ENCODE results near the gene CPEB1.
"Not testable (repeated sequence)": the region's sequence is repeated elsewhere in the genome, so short reads cannot be mapped to it uniquely, and the experiment has no call there.

The CPEB1 gene

DNA sequence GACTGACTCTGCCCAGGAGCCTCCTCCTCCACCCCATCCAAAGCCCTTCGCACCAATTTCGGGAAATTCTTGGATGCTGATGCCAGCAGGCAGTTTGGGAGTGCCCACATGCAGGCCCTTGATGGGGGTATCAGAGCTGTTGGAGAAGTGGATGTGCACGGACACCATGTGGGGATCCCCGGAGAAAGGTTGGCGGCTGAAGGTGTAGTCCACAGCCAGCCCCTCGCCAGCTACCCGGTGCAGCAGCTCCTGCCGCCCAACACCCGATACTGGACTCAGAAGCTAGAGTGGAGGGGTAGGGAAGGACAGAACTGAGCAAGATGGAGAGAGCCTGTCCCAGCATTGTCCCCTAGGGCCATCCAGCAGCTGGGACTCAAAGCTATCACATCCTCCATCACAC is 15.5 kb upstream of the CPEB1 start:
- DNase-seq (ENCODE audit: low spot score) = no peak
- Mint-ChIP-seq H3K27ac (no peak overlapping the region), H3K4me1 (ENCODE audit: low read depth) (no peaks in the 10 kb centered on the region), H3K4me3 (no peak overlapping the region), H3K9me3 (no peaks in the 10 kb centered on the region), H3K36me3 (ENCODE audit: low read depth) (no peaks in the 10 kb centered on the region), H3K27me3 (ENCODE audit: low read depth) (no peaks in the 10 kb centered on the region)

DNA sequence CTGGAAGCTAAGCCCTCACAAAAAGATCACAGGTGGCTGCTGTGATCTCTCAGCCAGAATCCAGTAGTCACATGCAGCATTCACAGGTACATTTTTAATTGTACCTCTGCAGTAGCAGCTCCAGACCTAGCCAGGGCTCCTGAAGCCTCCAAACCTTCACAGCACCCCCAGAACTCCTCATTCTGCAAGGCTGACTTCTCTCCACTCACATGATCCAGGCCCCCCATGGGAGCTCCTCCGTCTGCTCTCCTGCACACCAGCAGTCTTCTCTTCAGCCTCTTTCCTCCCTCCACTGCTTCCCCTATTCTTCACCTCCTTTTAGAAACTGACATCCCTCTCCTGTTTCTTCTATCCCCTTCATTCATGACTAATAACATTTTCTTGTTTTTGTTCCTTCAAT is 13.2 kb upstream of the CPEB1 start:
- Mint-ChIP-seq H3K9me3 (no peaks in the 10 kb centered on the region), H3K27ac (no peak overlapping the region), H3K36me3 (ENCODE audit: low read depth) (no peaks in the 10 kb centered on the region), H3K27me3 (ENCODE audit: low read depth) (no peaks in the 10 kb centered on the region), H3K4me3 (no peak overlapping the region), H3K4me1 (ENCODE audit: low read depth) (no peaks in the 10 kb centered on the region)
- no peak for DNase-seq (ENCODE audit: low spot score)

DNA sequence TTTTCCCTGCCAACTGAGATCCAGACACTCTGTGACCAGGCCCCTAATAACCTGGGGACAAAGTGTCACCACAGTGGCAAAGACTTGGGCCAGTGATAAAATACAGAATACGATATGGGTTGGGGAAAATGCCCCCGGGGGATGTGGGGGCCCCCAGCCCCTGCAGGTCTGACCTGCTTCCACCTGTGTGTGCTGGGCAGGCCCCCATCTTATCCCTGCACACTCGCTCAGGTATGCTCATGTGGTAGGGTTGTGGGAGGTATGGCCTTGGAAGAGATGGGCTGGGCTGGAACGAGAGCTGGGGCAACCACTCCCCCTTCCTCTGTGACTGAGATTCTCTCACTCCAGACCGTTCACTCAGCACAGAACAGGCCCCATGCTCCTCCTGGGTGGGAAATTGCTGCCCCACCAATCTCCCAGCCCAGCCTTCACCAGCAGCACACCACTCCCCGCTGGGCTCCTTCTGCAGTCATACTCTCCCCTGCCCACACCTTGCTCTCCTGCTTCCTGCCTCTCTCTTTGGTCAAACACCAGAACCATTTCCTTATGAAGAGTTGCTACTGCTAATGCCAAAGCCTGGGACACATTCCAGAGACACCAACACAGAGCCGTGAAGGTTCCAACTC is 9.6 kb upstream of the CPEB1 start:
- Mint-ChIP-seq H3K27me3 (ENCODE audit: low read depth) (peaks cover 3% of the 10 kb centered on the region), H3K9me3 (no peaks in the 10 kb centered on the region), H3K36me3 (ENCODE audit: low read depth) (no peaks in the 10 kb centered on the region), H3K4me1 (ENCODE audit: low read depth) (no peaks in the 10 kb centered on the region), H3K4me3 (no peak overlapping the region), H3K27ac (no peak overlapping the region)
- DNase-seq (ENCODE audit: low spot score) = no peak

DNA sequence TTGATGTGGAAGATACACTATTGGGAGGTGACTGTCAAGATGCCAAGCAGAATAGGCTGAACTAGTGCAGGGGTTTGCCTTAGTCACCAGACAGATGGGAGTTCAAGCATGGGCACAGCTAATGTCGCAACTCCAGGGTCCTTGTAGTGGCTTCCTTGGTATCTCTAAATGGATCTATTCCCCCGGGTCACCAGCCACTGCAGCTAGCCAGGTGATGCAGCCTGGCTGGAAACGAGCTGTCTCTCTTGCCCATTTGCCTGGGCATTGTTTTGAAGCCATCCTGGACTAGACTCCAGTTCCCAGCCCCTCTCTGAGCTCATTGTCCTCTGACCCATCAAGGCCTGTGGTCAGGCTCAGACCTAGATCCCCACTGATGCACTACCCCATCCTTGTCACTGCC is 8.4 kb upstream of the CPEB1 start:
- no peaks in the 10 kb centered on the region for H3K9me3 Mint-ChIP-seq
- H3K27me3 Mint-ChIP-seq (ENCODE audit: low read depth) = peaks cover 4% of the 10 kb centered on the region
- no peak overlapping the region for H3K27ac Mint-ChIP-seq
- no peak for DNase-seq (ENCODE audit: low spot score)
- H3K4me1 Mint-ChIP-seq (ENCODE audit: low read depth) = no peaks in the 10 kb centered on the region
- no peak overlapping the region for H3K4me3 Mint-ChIP-seq
- no peaks in the 10 kb centered on the region for H3K36me3 Mint-ChIP-seq (ENCODE audit: low read depth)

DNA sequence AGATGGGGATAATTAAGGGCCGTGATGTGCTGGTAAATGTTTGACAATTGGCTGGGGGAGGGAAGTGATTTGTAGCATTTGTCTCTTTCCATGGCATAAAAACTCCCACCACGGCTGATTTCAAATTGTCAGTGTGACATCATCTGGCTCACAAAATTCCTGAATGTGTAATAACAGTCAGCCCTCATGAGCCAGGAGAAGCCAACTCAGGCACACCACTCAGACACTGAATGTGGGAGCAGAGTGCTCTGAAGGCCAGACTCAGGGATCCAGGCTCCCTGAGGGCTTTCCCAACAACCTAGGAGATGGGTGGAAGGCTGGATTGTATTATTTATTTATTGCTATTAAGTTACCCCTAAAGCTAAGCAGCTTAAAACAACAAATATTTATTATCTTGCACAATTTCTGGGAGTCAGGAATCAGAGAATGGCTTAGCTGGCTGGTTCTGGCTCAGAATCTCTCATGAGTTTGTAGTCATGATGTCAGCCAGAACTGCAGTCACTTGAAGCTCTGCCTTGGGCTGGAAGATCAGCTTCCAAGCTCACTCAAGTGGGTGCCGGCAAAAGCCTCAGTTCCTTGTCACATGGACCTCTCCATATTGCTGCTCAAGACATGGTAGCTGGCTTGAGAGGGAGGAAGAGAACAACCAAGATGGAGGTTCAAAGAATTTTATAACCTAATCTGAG is 6.5 kb upstream of the CPEB1 start:
- H3K36me3 Mint-ChIP-seq (ENCODE audit: low read depth) = no peaks in the 10 kb centered on the region
- no peak overlapping the region for H3K4me3 Mint-ChIP-seq
- no peaks in the 10 kb centered on the region for H3K9me3 Mint-ChIP-seq
- H3K27me3 Mint-ChIP-seq (ENCODE audit: low read depth) = peaks cover 22% of the 10 kb centered on the region
- no peaks in the 10 kb centered on the region for H3K4me1 Mint-ChIP-seq (ENCODE audit: low read depth)
- H3K27ac Mint-ChIP-seq = no peak overlapping the region
- no peak for DNase-seq (ENCODE audit: low spot score)

DNA sequence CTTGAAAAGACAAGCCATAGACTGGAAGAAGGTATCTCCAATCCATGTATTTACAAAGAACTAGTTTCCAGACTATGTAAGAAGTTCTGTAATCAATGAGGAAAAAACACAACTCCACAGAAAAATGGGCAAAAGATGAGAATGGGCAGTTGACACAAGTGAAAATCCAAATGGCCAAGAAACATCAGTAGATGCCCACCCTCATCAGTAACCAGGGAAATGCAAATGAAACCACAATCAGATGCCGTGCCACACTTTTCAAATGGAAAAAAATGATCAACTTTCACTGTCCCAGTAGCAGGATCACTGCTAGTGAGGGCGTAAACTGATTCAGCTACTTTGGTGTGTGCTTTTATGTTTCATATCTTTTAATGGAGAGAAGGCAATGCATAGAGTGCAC is 4.5 kb upstream of the CPEB1 start:
- no peak for DNase-seq (ENCODE audit: low spot score)
- H3K36me3 Mint-ChIP-seq (ENCODE audit: low read depth) = no peaks in the 10 kb centered on the region
- peaks cover 30% of the 10 kb centered on the region for H3K27me3 Mint-ChIP-seq (ENCODE audit: low read depth)
- H3K27ac Mint-ChIP-seq = no peak overlapping the region
- no peak overlapping the region for H3K4me3 Mint-ChIP-seq
- no peaks in the 10 kb centered on the region for H3K9me3 Mint-ChIP-seq
- no peaks in the 10 kb centered on the region for H3K4me1 Mint-ChIP-seq (ENCODE audit: low read depth)

DNA sequence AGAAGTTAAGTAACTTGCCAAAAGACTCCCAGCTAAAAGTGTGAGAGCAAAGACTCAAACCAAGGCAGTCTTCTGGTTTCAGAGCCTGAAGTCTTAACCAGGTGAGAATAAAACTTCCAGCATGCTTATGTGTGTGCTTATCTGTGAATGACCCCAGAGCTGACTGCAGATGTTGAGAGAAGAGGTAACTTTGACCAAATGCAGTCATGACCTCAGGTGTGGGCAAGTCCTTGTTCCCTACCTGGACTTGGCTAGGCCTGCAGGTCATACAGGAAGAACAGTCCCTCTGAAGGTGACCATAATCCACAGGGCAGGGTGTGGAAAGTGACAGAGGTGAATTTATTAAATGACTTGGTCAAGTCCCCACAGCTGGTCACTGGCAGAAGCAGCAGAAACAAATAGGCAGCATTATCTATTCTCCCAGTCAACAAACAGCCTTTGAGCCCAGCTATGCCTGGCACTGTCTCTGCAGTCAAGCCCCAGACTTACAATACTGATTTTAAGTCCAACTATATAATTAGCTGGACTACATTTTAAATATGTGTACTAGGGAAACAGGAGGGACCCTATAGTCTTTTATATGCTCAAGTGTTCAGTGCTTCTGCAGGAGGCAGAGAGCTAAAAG is 3.0 kb upstream of the CPEB1 start:
- Mint-ChIP-seq H3K9me3 (no peaks in the 10 kb centered on the region), H3K4me3 (no peak overlapping the region), H3K27ac (no peak overlapping the region), H3K27me3 (ENCODE audit: low read depth) (peaks cover 38% of the 10 kb centered on the region), H3K4me1 (ENCODE audit: low read depth) (peaks cover 2% of the 10 kb centered on the region), H3K36me3 (ENCODE audit: low read depth) (no peaks in the 10 kb centered on the region)
- no peak for DNase-seq (ENCODE audit: low spot score)

DNA sequence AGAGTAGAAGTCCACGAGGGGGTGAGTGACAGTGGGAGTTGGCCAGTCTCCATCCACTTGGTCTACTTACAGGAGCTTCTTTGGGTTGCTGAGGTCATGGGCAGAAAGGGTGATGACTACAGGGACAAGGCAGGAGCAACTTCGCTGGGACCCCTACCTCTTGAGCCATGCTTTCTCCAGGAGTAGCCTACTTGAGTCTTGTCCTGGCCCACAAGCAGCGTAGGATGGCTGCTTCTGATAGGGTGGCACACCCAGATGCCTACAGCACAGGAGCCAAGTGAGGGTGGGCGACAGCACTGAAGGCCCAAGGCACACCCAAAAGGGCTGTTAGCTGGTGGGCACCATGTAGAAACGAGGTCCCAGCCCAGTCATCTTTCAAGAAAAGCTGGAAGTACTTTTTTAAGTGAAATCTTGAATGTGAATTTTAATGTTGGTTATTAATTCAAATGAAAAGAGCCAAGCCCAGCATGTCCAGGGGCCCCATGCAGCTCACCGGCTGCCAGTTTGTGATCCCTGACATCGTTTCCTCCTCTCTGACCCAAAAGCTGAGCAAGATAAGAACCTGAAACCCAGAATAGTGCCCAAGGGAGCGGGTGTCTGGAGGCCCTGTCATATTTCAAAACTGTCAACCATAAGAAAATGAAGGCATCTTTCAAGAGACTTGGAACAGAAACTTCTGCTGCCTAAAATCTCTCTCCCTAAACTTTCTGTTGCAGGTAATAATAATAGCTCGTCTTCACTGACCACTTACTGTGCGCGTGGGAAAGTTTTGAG is 2.2 kb upstream of the CPEB1 start:
- H3K36me3 Mint-ChIP-seq (ENCODE audit: low read depth) = no peaks in the 10 kb centered on the region
- no peaks in the 10 kb centered on the region for H3K9me3 Mint-ChIP-seq
- H3K4me1 Mint-ChIP-seq (ENCODE audit: low read depth) = peaks cover 2% of the 10 kb centered on the region
- H3K4me3 Mint-ChIP-seq = no peak overlapping the region
- DNase-seq (ENCODE audit: low spot score) = no peak
- H3K27ac Mint-ChIP-seq = peak overlapping the region; percentile 0
- peaks cover 44% of the 10 kb centered on the region for H3K27me3 Mint-ChIP-seq (ENCODE audit: low read depth)

DNA sequence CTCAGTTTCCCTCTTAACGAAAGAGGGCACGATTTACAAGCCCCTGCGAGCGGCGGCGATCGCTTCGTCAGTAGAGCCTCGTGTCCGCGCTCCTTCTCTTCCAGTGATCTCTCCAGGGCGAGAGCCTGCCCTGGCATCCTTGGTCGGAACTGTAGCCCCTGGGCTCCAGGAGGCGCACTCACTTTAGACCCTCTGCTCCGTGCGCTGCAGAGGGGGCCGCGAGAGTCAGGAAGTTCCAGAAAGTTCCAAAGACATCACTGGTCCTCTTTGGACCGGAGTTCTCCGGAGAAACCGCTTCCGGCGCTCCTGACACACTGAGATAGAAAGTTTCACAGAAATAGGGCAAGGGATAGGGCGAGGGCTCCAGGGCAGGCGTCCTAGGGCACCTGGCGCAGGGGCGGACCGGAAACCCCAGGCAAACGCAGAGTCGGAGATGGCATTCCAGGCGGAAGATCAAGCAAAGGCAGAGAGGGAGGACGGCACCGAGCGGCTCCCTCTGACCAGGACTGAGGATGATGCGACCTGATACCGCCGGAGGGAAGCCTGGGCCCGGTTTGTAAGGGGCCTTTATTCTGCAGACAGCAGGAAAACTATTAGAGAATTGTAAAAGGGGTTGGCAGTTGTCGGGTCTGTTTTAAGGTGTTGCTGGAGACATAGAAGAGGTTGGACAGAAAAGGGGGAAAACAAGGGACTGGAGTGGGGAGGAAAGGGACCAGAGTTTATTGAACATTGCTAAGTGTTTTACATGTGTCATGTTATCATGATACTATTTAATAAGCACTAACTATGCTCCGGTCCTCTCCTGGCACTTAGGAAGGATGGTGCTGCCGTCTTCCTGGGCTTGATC is 1.3 kb upstream of the CPEB1 start:
- no peak for DNase-seq (ENCODE audit: low spot score)
- Mint-ChIP-seq H3K9me3 (no peaks in the 10 kb centered on the region), H3K27me3 (ENCODE audit: low read depth) (peaks cover 52% of the 10 kb centered on the region), H3K4me3 (peak overlapping the region; percentile 30), H3K4me1 (ENCODE audit: low read depth) (peaks cover 2% of the 10 kb centered on the region), H3K36me3 (ENCODE audit: low read depth) (no peaks in the 10 kb centered on the region), H3K27ac (no peak overlapping the region)

DNA sequence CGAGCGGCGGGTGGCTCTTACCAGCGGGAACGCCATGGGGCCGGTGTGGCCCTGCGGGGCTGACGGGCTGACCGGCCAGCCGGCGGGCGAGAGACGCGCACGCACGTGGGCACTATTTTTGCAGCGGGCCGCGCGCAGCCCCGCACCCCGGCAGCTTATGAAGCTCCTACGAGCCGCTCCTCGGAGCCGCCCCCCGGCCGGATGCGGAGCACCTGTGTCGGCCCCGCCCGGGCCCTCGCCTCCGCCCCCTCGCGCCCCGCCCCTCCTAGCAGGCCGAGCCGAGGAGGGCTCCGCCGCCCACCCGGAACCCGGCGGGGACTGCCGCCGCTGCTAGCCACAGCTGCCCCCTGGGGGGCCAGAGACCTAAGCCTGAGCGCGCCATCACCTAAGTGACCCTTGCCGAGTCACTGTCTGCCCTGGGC is 683 bp upstream of the CPEB1 start:
- peaks cover 2% of the 10 kb centered on the region for H3K4me1 Mint-ChIP-seq (ENCODE audit: low read depth)
- no peak overlapping the region for H3K27ac Mint-ChIP-seq
- H3K27me3 Mint-ChIP-seq (ENCODE audit: low read depth) = peaks cover 56% of the 10 kb centered on the region
- no peak for DNase-seq (ENCODE audit: low spot score)
- peak overlapping the region; percentile 26 for H3K4me3 Mint-ChIP-seq
- H3K36me3 Mint-ChIP-seq (ENCODE audit: low read depth) = no peaks in the 10 kb centered on the region
- no peaks in the 10 kb centered on the region for H3K9me3 Mint-ChIP-seq

DNA sequence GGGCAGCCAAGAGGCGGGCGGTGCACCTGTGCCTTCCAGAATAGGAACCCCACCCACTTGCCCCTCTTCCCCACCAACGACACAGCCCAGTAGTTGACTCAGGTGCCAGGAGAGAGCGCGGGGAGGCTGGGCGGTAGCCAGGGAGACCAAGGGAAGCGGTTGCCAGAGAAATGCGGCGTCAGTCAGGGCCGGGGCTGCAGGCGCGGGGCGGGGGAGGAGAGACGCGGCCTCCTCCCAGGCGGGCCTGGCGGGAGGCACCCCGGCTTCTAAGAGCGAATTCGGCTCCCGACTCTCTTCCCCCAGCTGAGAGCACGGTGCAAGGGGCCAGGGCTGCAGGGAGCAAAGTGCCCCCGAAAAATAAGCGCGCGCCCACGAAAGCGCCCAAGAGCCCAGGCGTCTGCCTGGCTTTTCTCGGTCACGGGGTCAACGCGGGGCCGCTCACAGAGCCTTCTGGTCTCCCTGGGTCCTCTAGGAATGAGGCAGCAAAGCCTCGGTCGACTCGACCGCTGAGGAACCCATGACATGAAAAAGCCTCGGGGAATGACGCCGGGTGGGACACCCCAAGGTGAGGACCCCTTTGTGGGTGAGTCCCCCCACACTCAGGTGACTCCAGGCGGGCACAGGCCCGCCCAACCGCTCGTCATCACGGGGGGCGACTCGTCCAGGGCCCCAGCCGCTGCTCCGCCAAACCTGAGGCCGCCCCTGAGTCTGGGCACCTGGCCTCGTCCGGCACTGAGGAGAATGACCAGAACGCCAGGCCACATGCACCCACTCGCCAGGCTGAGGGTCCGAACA is 716 bp downstream of the CPEB1 start:
- H3K4me3 Mint-ChIP-seq = peak overlapping the region; percentile 68
- no peaks in the 10 kb centered on the region for H3K9me3 Mint-ChIP-seq
- H3K36me3 Mint-ChIP-seq (ENCODE audit: low read depth) = no peaks in the 10 kb centered on the region
- no peak overlapping the region for H3K27ac Mint-ChIP-seq
- peaks cover 2% of the 10 kb centered on the region for H3K4me1 Mint-ChIP-seq (ENCODE audit: low read depth)
- no peak for DNase-seq (ENCODE audit: low spot score)
- peaks cover 59% of the 10 kb centered on the region for H3K27me3 Mint-ChIP-seq (ENCODE audit: low read depth)

DNA sequence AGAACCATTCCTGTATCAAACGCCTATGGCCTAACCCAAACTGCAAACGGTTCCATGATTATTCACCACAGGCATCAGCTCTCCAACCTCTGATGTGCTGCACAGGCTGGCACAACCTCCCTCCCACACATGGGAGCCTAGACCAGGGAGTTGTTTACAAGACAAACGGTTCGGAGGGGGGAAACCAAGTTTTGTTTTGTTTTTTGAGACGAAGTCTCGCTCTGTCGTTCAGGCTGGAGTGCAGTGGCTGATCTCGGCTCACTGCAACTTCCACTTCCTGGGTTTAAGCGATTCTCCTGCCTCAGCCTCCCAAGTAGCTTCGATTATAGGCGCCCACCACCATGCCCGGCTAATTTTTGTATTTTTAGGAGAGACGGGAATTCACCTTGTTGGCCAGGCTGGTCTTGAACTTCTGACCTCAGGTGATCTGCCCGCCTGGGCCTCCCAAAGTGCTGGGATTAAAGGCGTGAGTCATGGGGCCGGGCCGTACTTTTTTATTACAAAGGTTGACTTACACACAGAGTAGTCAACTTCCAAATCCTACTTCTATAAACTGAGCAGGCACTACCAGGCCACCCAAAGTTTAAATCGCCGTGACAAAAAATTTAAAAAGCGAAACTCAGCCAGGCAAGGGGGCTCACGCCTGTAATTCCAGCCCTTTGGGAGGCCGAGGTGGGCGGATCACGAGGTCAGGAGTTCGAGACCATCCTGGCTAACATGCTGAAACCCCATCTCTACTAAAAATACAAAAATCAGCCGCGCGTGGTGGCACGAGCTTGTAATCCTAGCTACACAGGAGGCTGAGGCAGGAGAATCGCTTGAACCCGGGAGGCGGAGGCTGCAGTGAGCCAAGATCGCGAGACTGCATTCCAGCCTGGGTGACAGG is 2.0 kb downstream of the CPEB1 start:
- H3K27me3 Mint-ChIP-seq (ENCODE audit: low read depth) = peaks cover 67% of the 10 kb centered on the region
- H3K4me3 Mint-ChIP-seq; H3K27ac Mint-ChIP-seq; H3K4me1 Mint-ChIP-seq (ENCODE audit: low read depth); H3K36me3 Mint-ChIP-seq (ENCODE audit: low read depth); DNase-seq (ENCODE audit: low spot score); H3K9me3 Mint-ChIP-seq: not testable (repeated sequence)
